AG04449 (cell line): ENCODE measurements around the gene LHX5.

Experiments used
- CTCF ChIA-PET: fragments of 350-600 bp; formaldehyde crosslinking; extraction: SDS; loops from one replicate; lab custom pipeline; 2021; ENCODE audit warnings: antibody characterized with exemption; lab: Yijun Ruan, JAX
- POLR2A ChIA-PET: fragments of 400-600, 350-600 bp; formaldehyde crosslinking; extraction: SDS; loops from one replicate; lab custom pipeline; 2020; ENCODE audit warnings: antibody characterized with exemption, inconsistent platforms; lab: Yijun Ruan, JAX
- DNase-seq: peaks from one replicate; pipeline ENCODE4 v3.0.0-alpha.2; 2010; ENCODE audit warnings: low read depth, low spot score
- H3K4me3 ChIP-seq: 2 replicates; pipeline ENCODE4 v1.5.1; 2011; ENCODE audit warnings: low read depth, mild to moderate bottlenecking, control low read depth, low read length
- CTCF ChIP-seq: IDR thresholded peaks from one replicate; pipeline ENCODE4 v1.5.1; 2011; ENCODE audit warnings: mild to moderate bottlenecking, moderate library complexity, low read length, control low read depth, inconsistent platforms; ENCODE audit not compliant: insufficient read depth; ENCODE audit errors: missing control alignments

LHX5 gene

GRCh38 chr12:113470871-113471618 lies 626 bp downstream of the LHX5 start:
- no peak overlapping the region for H3K4me3 ChIP-seq
- CTCF ChIA-PET = interaction anchor here (1.6 kb wide), 1 partner anchor 10 kb away, joined by 6 read pairs; no protein-coding TSS in a partner anchor
- TF ChIP-seq CTCF = no peak
- POLR2A ChIA-PET = no interaction called here
- no peak for DNase-seq

GRCh38 chr12:113469949-113470743 lies 1.5 kb downstream of the LHX5 start:
- CTCF ChIA-PET = interaction anchor here (1.6 kb wide), 1 partner anchor 9 kb away, joined by 6 read pairs; no protein-coding TSS in a partner anchor
- no peak overlapping the region for H3K4me3 ChIP-seq
- no peak for TF ChIP-seq CTCF
- DNase-seq = no peak
- POLR2A ChIA-PET = no interaction called here

GRCh38 chr12:113469224-113469948 lies 2.3 kb downstream of the LHX5 start:
- DNase-seq = no peak
- ChIA-PET POLR2A (no interaction called here), CTCF (interaction anchor here (1.6 kb wide), 1 partner anchor 8 kb away, joined by 6 read pairs; no protein-coding TSS in a partner anchor)
- TF ChIP-seq CTCF = no peak
- H3K4me3 ChIP-seq = no peak overlapping the region

GRCh38 chr12:113468365-113469223 lies 3.1 kb downstream of the LHX5 start:
- no peak for DNase-seq
- TF ChIP-seq CTCF = no peak
- POLR2A ChIA-PET = no interaction called here
- CTCF ChIA-PET = no interaction called here
- no peak overlapping the region for H3K4me3 ChIP-seq

GRCh38 chr12:113467502-113468364 lies 3.9 kb downstream of the LHX5 start:
- ChIA-PET POLR2A (no interaction called here), CTCF (no interaction called here)
- H3K4me3 ChIP-seq = peak overlapping the region; percentile 25
- TF ChIP-seq CTCF = no peak
- DNase-seq = no peak
